ENCODE results near the gene MYO3B. TPM values are rescaled to one million over a fixed set of nuclear protein-coding genes. Genes with fewer than 3 reads are reported as not detected.

The MYO3B gene
- total RNA-seq, 3 donors from 2014 or later (not counting 1 experiment from before 2014, with no cell fraction given): 0.68 to 0.88 (median 0.75) TPM

GRCh38 chr2:170463206-170463537, 285.2 kb downstream of the MYO3B start:
- Histone ChIP-seq H3K4me3 (ENCODE audit: low read length) (no peak overlapping the region), H3K9me3 (ENCODE audit: control insufficient read depth, insufficient read depth, low read length) (no peaks in the 10 kb centered on the region), H3K36me3 (ENCODE audit: control insufficient read depth, insufficient read depth, low read length) (no peaks in the 10 kb centered on the region), H3K27me3 (ENCODE audit: control insufficient read depth, insufficient read depth, low read length) (no peaks in the 10 kb centered on the region), H3K27ac (ENCODE audit: low read length) (no peak overlapping the region), H3K4me1 (ENCODE audit: control insufficient read depth, insufficient read depth, low read length) (no peaks in the 10 kb centered on the region)
- Mint-ChIP-seq H3K36me3 (no peaks in the 10 kb centered on the region), H3K27me3 (ENCODE audit: low read depth in 2 of 2) (no peaks in the 10 kb centered on the region), H3K9me3 (no peaks in the 10 kb centered on the region), H3K4me3 (no peak overlapping the region), H3K27ac (no peak overlapping the region), H3K4me1 (no peaks in the 10 kb centered on the region)
- TF ChIP-seq CTCF (IDR thresholded peaks at IDR 0.05): no peak
- ATAC-seq (no peak), DNase-seq (no peak)
- intact Hi-C loops (cut with micrococcal nuclease): no loop called here
- WGBS (ENCODE audit: insufficient coverage): 92% methylated on average over 4 of the region's 4 CpGs

GRCh38 chr2:170464268-170464667, 286.3 kb downstream of the MYO3B start:
- H3K9me3 Mint-ChIP-seq: no peaks in the 10 kb centered on the region
- Histone ChIP-seq H3K36me3 (ENCODE audit: control insufficient read depth, insufficient read depth, low read length) (no peaks in the 10 kb centered on the region), H3K9me3 (ENCODE audit: control insufficient read depth, insufficient read depth, low read length) (no peaks in the 10 kb centered on the region), H3K27ac (ENCODE audit: low read length) (no peak overlapping the region), H3K4me1 (ENCODE audit: control insufficient read depth, insufficient read depth, low read length) (no peaks in the 10 kb centered on the region), H3K27me3 (ENCODE audit: control insufficient read depth, insufficient read depth, low read length) (no peaks in the 10 kb centered on the region), H3K4me3 (ENCODE audit: low read length) (no peak overlapping the region)
- TF ChIP-seq CTCF (IDR thresholded peaks at IDR 0.05): no peak
- 96% methylated on average over 4 of the region's 5 CpGs for WGBS (ENCODE audit: insufficient coverage)
- H3K4me3 Mint-ChIP-seq: no peak overlapping the region
- DNase-seq (no peak), ATAC-seq (no peak)
- no peak overlapping the region for H3K27ac Mint-ChIP-seq
- no peaks in the 10 kb centered on the region for H3K4me1 Mint-ChIP-seq
- intact Hi-C loops (cut with micrococcal nuclease): no loop called here
- H3K36me3 Mint-ChIP-seq: no peaks in the 10 kb centered on the region
- no peaks in the 10 kb centered on the region for H3K27me3 Mint-ChIP-seq (ENCODE audit: low read depth in 2 of 2)

- Histone ChIP-seq H3K27ac (ENCODE audit: low read length) (no peak overlapping the region), H3K27me3 (ENCODE audit: control insufficient read depth, insufficient read depth, low read length) (no peaks in the 10 kb centered on the region), H3K4me1 (ENCODE audit: control insufficient read depth, insufficient read depth, low read length) (no peaks in the 10 kb centered on the region), H3K36me3 (ENCODE audit: control insufficient read depth, insufficient read depth, low read length) (no peaks in the 10 kb centered on the region), H3K4me3 (ENCODE audit: low read length) (no peak overlapping the region), H3K9me3 (ENCODE audit: control insufficient read depth, insufficient read depth, low read length) (no peaks in the 10 kb centered on the region)
- ATAC-seq (no peak), DNase-seq (no peak)
- no peaks in the 10 kb centered on the region for H3K4me1 Mint-ChIP-seq
- peaks cover 0 to 6% of the 10 kb centered on the region in 2 donors for H3K27me3 Mint-ChIP-seq (ENCODE audit: low read depth in 2 of 2)
- no peak overlapping the region for H3K4me3 Mint-ChIP-seq
- no peak for TF ChIP-seq CTCF (IDR thresholded peaks at IDR 0.05)
- intact Hi-C loops (cut with micrococcal nuclease): no loop called here
- H3K9me3 Mint-ChIP-seq: no peaks in the 10 kb centered on the region
- H3K27ac Mint-ChIP-seq: no peak overlapping the region
- WGBS (ENCODE audit: insufficient coverage): 97% methylated on average over 4 of the region's 4 CpGs
- H3K36me3 Mint-ChIP-seq: no peaks in the 10 kb centered on the region
Measured at GRCh38 chr2:170465241-170465640, 287.3 kb downstream of the MYO3B start.

GRCh38 chr2:170466632-170467031, 288.7 kb downstream of the MYO3B start:
- Histone ChIP-seq H3K9me3 (ENCODE audit: control insufficient read depth, insufficient read depth, low read length) (no peaks in the 10 kb centered on the region), H3K27me3 (ENCODE audit: control insufficient read depth, insufficient read depth, low read length) (no peaks in the 10 kb centered on the region), H3K4me1 (ENCODE audit: control insufficient read depth, insufficient read depth, low read length) (no peaks in the 10 kb centered on the region), H3K27ac (ENCODE audit: low read length) (no peak overlapping the region), H3K4me3 (ENCODE audit: low read length) (no peak overlapping the region), H3K36me3 (ENCODE audit: control insufficient read depth, insufficient read depth, low read length) (no peaks in the 10 kb centered on the region)
- no peak for TF ChIP-seq CTCF (IDR thresholded peaks at IDR 0.05)
- H3K36me3 Mint-ChIP-seq: no peaks in the 10 kb centered on the region
- no peak overlapping the region for H3K4me3 Mint-ChIP-seq
- no peaks in the 10 kb centered on the region for H3K4me1 Mint-ChIP-seq
- no peak overlapping the region for H3K27ac Mint-ChIP-seq
- peaks cover 0 to 6% of the 10 kb centered on the region in 2 donors for H3K27me3 Mint-ChIP-seq (ENCODE audit: low read depth in 2 of 2)
- intact Hi-C loops (cut with micrococcal nuclease): no loop called here
- H3K9me3 Mint-ChIP-seq: peaks cover 0 to 3% of the 10 kb centered on the region in 2 donors
- ATAC-seq (no peak), DNase-seq (no peak)
- WGBS (ENCODE audit: insufficient coverage): 99% methylated on average over 8 of the region's 8 CpGs
